Psoas muscle (tissue), 8 donors: ENCODE data around the gene OBP2A. TPM values are rescaled to one million over a fixed set of nuclear protein-coding genes. Genes with fewer than 3 reads are reported as not detected.

Source experiments
- ATAC-seq, 4 donors: fragments of 200-7000 bp; cut with Tn5 transposase; one replicate each; pipeline ENCODE4 v1.9.1; 2020; ENCODE audit warnings: moderate library complexity in 3 of 4, mild to moderate bottlenecking in 2 of 4
- DNase-seq, 2 donors: peaks; one replicate each; pipeline ENCODE4 v3.0.0-alpha.2; 2020
- H3K27ac ChIP-seq: fragments of 200-600 bp; one replicate; pipeline ENCODE4 v1.8.0; 2022
- H3K27me3 ChIP-seq, 3 donors: fragments of 200-600 bp in 1 of 3; one replicate each; pipeline versions ENCODE4 v1.6.1 to v1.8.0; 2013 to 2022; ENCODE audit warnings: low read length in 2 of 3, mild to moderate bottlenecking in 2 of 3, moderate library complexity in 1 of 3; ENCODE audit not compliant: insufficient read depth in 3 of 3
- H3K36me3 ChIP-seq, 2 donors: fragments of 200-600 bp in 1 of 2; one replicate each; pipeline versions ENCODE4 v1.6.1 to v1.8.0; 2013 to 2022; ENCODE audit warnings: low read depth in 1 of 2, mild to moderate bottlenecking in 1 of 2, moderate library complexity in 1 of 2; ENCODE audit not compliant: insufficient read depth in 1 of 2
- H3K4me1 ChIP-seq: fragments of 200-600 bp; one replicate; pipeline ENCODE4 v1.8.0; 2022
- H3K4me3 ChIP-seq: fragments of 200-600 bp; one replicate; pipeline ENCODE4 v1.8.0; 2022; ENCODE audit warnings: mild to moderate bottlenecking
- H3K9me3 ChIP-seq: fragments of 200-600 bp; one replicate; pipeline ENCODE4 v1.8.0; 2022
- CTCF ChIP-seq: fragments of 200-600 bp; IDR thresholded peaks from one replicate; pipeline ENCODE4 v1.8.0; 2022; ENCODE audit warnings: antibody characterized with exemption
- WGBS, 3 donors: extraction: QIAGEN DNeasy Blood & Tissue Kit; methylation state at CpG; one replicate each; pipeline versions ENCODE4 v1.1.6 to v1.1.7; 2013; 5-methylcytosine and 5-hydroxymethylcytosine counted together
- intact Hi-C, 2 donors: fragments of 100-400 bp; cut with DNase I; formaldehyde crosslinking; loops; one replicate each; pipeline versions ENCODE4 v1.11.0 to v1.14.2; 2022
- polyA plus RNA-seq, 3 donors: library from polyadenylated mRNA; stranded (reverse); fragments of 200-250 nt; gene quantifications; one replicate each; pipeline ENCODE4 v1.2.3, GENCODE V29; 2013
- total RNA-seq, 4 donors: library from RNA; stranded (reverse); fragmentation: NEBNext Ultra II Directional in 2 of 4; extraction: Animal tissue kit (Norgen Biotek cat#: 25700) in 2 of 4; gene quantifications; one replicate each; pipeline versions ENCODE4 v1.2.1 to v1.2.4, GENCODE V29; 2021 to 2023
- donor health status: healthy with polysubstance abuse.
- donor health status: DM: no; HTN: no; CAD: no; lungs with moderate emphysema.
- donor health status: Bipolar disorder and iron deficiency.
- donor health status: healthy.
- donor health status: DM: yes; HTN: yes; CAD: no.
- donor health status: DM: no; HTN: no; CAD: no.
- donor health status: DM: no; HTN: no; CAD: no.
- donor health status: DM: yes; HTN: yes; CAD: no.

The OBP2A gene
- total and polyA plus RNA-seq, 7 donors, result not detected

- no peaks in the 10 kb centered on the region for H3K4me1 ChIP-seq
- intact Hi-C loops, result no loop called here
- H3K9me3 ChIP-seq, result no peaks in the 10 kb centered on the region
- no peak overlapping the region for H3K4me3 ChIP-seq
- peak in 1 of 2 donors; percentile 34 for DNase-seq
- no peak overlapping the region for H3K27ac ChIP-seq
- no peak for TF ChIP-seq CTCF
- 67 to 72% (median 68%) methylated on average over 15 of the region's 15 CpGs for WGBS, 3 donors
- no peaks in the 10 kb centered on the region for H3K36me3 ChIP-seq
- peaks cover 0 to 37% (median 11%) of the 10 kb centered on the region in 3 donors for H3K27me3 ChIP-seq
- no peak for ATAC-seq
Measured at GRCh38 chr9:135589596-135590485, 43.9 kb downstream of the OBP2A start.

- Histone ChIP-seq H3K27ac (no peak overlapping the region), H3K27me3 (peaks cover 0 to 31% (median 11%) of the 10 kb centered on the region in 3 donors), H3K4me1 (no peaks in the 10 kb centered on the region), H3K4me3 (no peak overlapping the region), H3K9me3 (no peaks in the 10 kb centered on the region), H3K36me3 (no peaks in the 10 kb centered on the region)
- intact Hi-C loops, result no loop called here
- ATAC-seq (no peak), DNase-seq (peak in 1 of 2 donors; percentile 30)
- TF ChIP-seq CTCF, result no peak
- 73 to 79% (median 77%) methylated on average over 25 of the region's 25 CpGs for WGBS, 3 donors
Measured at GRCh38 chr9:135590486-135591079, 44.7 kb downstream of the OBP2A start.

DNA sequence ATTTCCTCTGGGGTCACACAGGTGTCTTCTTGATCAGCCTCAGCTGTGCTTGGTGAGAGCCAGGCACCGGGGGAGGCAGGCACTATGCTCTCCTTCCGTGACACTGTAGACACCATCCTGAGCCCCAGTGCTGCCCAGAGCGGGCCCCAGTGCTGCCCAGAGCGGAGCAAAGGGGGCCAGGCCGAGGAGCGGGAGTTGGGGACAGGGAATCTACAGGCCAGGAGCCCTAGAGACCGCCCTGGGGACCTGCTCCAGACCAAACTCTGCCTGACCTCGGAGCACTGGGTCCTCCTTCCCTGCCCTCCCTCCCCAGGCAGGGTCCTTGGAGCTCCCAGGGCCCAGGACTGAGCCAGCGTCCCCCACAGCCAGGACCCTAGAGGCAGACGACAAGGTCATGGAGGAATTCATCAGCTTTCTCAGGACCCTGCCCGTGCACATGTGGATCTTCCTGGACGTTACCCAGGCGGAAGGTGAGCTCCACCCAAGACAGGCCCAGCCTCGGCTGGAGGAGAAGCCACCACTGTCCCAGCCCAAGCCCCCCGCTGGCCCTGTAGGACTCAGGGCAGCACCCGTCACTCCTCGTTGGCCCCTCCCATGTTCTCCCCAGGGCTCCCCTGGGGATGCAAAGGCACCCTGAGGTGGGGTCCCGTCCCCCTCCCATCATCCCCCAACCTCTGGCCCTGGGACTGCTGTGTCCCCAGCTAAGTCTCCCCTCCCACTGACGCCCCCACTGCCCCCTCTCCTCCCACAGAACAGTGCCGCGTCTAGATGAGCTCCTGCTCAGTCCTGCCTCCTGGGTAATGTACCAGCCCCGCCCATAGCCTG, 45.8 kb downstream of the OBP2A start:
- 71 to 72% (median 72%) methylated on average over 20 to 22 of the region's 22 CpGs for WGBS, 3 donors
- Histone ChIP-seq H3K4me1 (no peaks in the 10 kb centered on the region), H3K4me3 (no peak overlapping the region), H3K27ac (no peak overlapping the region), H3K27me3 (peaks cover 0 to 31% (median 8%) of the 10 kb centered on the region in 3 donors), H3K9me3 (no peaks in the 10 kb centered on the region), H3K36me3 (no peaks in the 10 kb centered on the region)
- DNase-seq (peak in 1 of 2 donors; percentile 44), ATAC-seq (no peak)
- TF ChIP-seq CTCF, result no peak
- intact Hi-C loops, result no loop called here

DNA sequence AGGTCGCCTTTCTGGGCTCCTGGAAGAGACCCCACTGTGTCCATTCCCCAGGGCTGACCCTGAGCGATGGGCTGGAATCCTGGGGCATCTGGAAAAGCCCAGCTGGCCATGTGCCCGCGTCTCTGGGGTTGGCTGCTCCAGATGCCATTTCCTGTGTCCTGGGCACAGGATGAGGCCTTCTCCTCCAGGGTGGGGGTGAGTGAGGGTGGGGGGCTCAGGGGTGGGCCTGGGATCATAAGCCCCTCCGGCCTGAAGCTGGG, 46.3 kb downstream of the OBP2A start:
- intact Hi-C loops, result no loop called here
- Histone ChIP-seq H3K4me3 (no peak overlapping the region), H3K9me3 (no peaks in the 10 kb centered on the region), H3K27ac (no peak overlapping the region), H3K36me3 (no peaks in the 10 kb centered on the region), H3K27me3 (peaks cover 0 to 34% (median 5%) of the 10 kb centered on the region in 3 donors), H3K4me1 (no peaks in the 10 kb centered on the region)
- ATAC-seq (no peak), DNase-seq (no peak)
- 46 to 57% (median 47%) methylated on average over 5 of the region's 5 CpGs for WGBS, 3 donors
- no peak for TF ChIP-seq CTCF
